Cardiac fibroblast (primary cell): Measurements from ENCODE around the gene MCEE.

Source experiments
- DNase-seq, 2 donors: peaks; one replicate each; pipeline versions ENCODE4 v3.0.0 to v3.0.0-alpha.2; 2010; ENCODE audit warnings: low read depth in 2 of 2
- H3K4me3 ChIP-seq, 2 donors: replicated peaks in 1 of 2; 1 replicate in 1 of 2; 2 replicates in 1 of 2; pipeline ENCODE4 v1.5.1; 2011; ENCODE audit warnings: low read depth in 2 of 2, low read length in 2 of 2, mild to moderate bottlenecking in 2 of 2, moderate library complexity in 1 of 2
- TF ChIP-seq, protein P1 (sequence below): IDR thresholded peaks from one replicate; pipeline ENCODE4 v1.5.1; 2011; ENCODE audit warnings: low read depth, mild to moderate bottlenecking, low read length, inconsistent platforms

Gene MCEE

GRCh38 chr2:71060871-71061270, 69.2 kb downstream of the MCEE start:
- H3K4me3 ChIP-seq: no peak overlapping the region
- TF ChIP-seq, protein P1, sequence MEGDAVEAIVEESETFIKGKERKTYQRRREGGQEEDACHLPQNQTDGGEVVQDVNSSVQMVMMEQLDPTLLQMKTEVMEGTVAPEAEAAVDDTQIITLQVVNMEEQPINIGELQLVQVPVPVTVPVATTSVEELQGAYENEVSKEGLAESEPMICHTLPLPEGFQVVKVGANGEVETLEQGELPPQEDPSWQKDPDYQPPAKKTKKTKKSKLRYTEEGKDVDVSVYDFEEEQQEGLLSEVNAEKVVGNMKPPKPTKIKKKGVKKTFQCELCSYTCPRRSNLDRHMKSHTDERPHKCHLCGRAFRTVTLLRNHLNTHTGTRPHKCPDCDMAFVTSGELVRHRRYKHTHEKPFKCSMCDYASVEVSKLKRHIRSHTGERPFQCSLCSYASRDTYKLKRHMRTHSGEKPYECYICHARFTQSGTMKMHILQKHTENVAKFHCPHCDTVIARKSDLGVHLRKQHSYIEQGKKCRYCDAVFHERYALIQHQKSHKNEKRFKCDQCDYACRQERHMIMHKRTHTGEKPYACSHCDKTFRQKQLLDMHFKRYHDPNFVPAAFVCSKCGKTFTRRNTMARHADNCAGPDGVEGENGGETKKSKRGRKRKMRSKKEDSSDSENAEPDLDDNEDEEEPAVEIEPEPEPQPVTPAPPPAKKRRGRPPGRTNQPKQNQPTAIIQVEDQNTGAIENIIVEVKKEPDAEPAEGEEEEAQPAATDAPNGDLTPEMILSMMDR: no peak
- peak in 1 of 2 donors; percentile 19 for DNase-seq

DNA sequence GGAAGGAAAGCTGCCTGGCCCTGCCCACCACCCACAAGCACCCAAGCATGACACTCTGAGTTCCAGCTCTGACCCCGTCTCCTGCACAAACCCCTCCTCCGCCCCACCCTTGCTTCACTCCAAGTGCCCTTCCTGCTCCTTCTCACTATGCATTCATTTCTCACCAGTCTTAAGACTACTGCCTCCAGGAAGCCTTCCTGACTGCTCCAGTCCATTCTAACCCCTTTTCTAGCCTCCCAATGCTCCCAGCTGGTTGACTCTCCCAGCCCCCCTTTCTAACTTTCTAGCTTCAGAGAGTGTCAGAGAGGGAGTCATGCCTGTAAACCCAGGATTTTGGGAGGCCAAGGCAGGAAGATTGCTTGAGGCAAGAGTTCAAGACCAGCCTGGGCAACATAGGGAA, 69.8 kb downstream of the MCEE start:
- no peak overlapping the region for H3K4me3 ChIP-seq
- TF ChIP-seq, protein P1: no peak

More for the DNA sequence above, 69.8 kb downstream of the MCEE start:
- no peak for DNase-seq
